ENCODE data around the gene LPAR5.

DNA sequence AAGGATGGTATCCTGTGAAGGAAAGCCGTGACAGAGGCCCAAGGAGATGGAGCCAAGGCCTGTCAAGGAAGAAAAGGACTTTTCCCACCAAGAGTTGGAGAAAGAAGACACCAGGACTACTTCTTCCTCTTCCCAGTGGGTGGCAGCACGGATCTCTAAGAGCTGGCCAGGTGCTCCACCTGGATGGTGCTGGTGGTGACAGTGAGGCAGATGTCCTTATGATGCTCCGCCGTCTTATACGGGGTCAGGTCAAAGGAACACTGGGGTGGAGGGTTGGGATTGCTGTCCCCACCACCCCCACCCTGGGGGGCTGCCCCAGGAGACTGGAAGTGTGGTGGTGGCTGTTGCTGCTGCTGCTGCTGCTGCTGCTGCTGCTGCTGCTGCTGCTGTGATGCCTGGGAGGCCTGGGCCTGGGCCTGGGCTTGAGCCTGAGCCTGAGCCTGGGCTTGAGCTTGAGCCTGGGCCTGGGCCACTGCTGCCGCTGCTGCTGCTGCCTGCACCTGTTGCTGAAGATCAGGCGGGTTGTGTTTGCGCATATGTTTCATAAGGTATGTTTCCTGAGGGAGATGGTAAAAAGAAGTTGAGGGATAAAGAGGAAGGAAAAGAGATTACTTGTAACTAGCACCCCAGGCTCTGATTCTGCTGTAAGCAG lies 31.9 kb upstream of the LPAR5 start:
- TF ChIP-seq POLR2A (IDR thresholded peaks at IDR 0.05) (no peak), EP300 (IDR thresholded peaks at IDR 0.05) (no peak)
- TF ChIP-seq, protein P1, sequence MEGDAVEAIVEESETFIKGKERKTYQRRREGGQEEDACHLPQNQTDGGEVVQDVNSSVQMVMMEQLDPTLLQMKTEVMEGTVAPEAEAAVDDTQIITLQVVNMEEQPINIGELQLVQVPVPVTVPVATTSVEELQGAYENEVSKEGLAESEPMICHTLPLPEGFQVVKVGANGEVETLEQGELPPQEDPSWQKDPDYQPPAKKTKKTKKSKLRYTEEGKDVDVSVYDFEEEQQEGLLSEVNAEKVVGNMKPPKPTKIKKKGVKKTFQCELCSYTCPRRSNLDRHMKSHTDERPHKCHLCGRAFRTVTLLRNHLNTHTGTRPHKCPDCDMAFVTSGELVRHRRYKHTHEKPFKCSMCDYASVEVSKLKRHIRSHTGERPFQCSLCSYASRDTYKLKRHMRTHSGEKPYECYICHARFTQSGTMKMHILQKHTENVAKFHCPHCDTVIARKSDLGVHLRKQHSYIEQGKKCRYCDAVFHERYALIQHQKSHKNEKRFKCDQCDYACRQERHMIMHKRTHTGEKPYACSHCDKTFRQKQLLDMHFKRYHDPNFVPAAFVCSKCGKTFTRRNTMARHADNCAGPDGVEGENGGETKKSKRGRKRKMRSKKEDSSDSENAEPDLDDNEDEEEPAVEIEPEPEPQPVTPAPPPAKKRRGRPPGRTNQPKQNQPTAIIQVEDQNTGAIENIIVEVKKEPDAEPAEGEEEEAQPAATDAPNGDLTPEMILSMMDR (IDR thresholded peaks at IDR 0.05): no peak
